Mucosa of gallbladder (tissue), 1 donor: Measurements from ENCODE around the gene MAP3K3. TPM values are rescaled to one million over a fixed set of nuclear protein-coding genes. Genes with fewer than 3 reads are reported as not detected.

Experiments
- DNase-seq: peaks from one replicate; pipeline ENCODE4 v3.0.0-alpha.2; 2020; ENCODE audit warnings: low spot score
- total RNA-seq: library from RNA; stranded (reverse); gene quantifications from one replicate; pipeline ENCODE4 v1.2.1, GENCODE V29; 2021
- donor health status: DM: no; HTN: no; CAD: no.

Gene MAP3K3
- total RNA-seq, result 39.5 TPM

GRCh38 chr17:63621684-63622573 lies at the start of gene MAP3K3:
Gene MAP3K3, plus strand, starts transcription at chr17:63622417. Its CDS starts 343 bp downstream, at chr17:63622760.
- peak; percentile 100 for DNase-seq

DNA sequence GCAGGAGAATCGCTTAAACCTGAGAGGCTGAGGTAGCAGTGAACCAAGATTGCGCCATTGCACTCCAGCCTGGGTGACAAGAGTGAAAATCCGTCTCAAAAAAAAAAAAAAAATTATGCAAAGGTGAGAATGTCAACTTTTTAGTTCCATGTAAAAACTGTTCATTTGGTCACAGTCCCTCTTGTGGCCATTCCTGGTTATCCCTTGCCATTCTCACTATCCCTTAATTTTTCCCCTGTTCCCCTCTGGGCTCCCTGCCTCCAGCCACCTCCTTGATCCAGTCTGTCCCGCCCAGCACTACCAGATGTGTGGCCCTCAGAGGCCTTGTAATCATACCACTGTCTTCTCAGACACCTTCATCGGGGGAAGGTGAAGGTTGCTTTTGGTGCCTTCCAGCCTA lies 48.6 kb upstream of the MAP3K3 start:
- no peak for DNase-seq

DNA sequence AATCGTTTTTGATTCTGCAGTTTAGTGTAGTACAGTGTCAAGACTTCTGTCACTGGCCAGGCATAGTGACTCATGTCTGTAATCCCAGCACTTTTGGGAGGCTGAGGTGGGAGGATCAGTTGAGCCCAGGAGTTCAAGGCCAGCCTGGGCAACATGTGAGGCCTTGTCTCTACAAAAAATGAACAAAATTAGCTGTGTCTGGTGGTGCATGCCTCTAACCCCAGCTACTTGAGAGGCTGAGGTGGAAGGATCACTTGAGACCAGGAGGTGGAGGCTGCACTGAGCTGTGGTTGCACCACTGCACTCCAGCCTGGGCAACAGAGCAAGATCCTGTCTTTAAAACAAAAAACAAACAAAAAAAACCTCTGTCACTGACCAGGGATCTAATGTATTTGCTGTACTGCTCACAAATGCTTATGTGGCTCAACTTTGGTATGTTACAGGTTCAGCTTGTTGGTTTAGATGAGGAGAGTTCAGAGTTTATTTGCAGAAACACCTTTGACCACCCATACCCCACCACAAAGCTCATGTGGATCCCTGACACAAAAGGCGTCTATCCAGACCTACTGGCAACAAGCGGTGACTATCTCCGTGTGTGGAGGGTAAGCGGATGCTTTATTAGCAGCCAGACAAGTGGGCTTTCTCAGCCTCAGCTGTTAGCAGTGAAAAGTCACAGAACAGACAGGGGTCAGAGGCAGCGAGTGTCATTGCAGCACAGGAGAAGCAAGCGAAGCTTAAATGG lies 44.0 kb upstream of the MAP3K3 start:
- DNase-seq, result no peak

DNA sequence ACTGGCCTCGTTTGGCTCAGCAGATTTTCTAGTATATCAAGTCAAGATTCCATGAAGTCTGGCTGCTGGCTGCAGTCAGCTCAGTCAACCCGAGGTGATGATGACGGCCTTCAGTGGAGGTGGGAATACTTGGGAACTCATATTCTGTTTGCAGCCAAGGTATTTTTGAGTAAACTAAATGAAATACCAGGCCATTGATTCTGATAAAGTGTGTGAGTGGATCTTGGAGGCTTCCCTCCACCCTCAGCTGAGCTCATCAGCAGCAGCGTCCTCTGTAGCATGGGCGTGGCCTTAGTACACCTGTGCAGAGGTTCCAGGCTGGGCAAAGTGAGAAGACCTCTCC lies 43.5 kb upstream of the MAP3K3 start:
- no peak for DNase-seq

DNA sequence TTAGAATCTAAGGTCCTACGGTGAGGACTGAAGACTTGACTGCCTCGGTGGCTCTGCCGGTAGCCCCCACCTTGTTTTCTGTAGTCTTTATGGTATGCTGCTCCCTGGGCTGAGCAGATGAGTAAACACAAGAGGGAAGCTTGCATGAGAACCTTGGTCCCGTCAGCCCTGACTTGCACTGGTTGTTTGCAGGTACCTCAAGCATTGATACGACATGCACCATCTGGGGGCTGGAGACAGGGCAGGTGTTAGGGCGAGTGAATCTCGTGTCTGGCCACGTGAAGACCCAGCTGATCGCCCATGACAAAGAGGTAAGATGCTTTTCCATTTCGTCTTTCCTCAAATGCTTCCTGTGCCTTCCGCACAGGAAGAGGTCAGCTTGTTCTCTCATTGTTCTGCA lies 42.6 kb upstream of the MAP3K3 start:
- no peak for DNase-seq

GRCh38 chr17:63587770-63588169 lies 34.4 kb upstream of the MAP3K3 start:
- no peak for DNase-seq

- DNase-seq, result no peak
These were observed 33.4 kb upstream of the MAP3K3 start for GRCh38 chr17:63588797-63589196.

DNA sequence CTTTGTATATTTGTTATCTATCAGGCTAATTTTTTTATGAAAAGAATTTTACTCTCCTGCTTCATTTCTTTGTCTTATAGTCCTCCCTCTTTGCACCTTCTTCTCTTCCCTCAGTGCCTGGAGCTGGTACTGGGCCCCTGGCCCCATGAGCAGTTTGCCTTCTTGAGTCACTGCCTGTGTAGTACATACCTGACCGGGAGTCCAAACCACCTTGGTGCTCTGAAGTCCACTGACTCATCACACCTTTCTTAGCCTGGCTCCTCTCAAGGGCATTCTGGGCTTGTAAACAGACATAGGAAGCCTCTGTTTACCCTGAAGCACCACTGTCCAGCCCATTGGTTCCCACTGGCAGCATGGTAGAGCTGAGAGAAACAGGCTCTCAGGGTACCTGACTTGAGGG lies 32.6 kb upstream of the MAP3K3 start:
- no peak for DNase-seq

GRCh38 chr17:63592797-63593196 lies 29.4 kb upstream of the MAP3K3 start:
- no peak for DNase-seq

- no peak for DNase-seq
These were observed 27.1 kb upstream of the MAP3K3 start for GRCh38 chr17:63595132-63595531.

DNA sequence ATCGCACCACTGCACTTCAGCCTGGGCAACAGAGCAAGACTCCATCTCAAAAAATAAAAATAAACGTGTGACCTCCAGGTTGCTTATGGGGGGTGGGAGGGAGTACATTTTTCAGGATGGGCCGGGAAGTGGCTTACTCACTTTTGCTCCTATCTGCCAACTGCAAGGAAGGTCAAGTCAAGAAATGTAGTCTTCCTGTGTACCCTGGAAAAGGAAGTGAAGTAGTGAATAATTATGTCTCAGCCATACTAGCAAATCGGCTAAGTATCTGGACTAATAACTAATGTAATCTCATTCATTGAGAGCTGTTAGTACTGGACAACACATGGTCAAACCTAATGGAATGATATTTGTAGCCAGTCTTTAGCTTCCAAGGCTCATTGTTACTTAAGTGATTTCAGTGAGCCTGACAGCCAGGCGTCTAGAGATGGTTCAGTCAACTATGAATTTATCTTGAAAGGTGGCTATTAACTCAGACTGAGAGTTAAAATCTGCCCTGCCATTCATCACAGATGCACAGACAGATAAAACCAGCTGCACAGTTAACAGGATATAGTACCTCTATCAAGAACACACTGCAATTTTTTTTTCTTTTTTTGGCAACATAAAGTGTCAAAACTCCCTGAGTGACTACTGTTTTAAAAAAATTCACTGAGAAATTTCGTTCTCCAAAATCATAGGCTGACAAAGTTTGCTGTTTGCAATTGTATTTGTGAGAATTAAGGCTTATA lies 25.2 kb upstream of the MAP3K3 start:
- DNase-seq, result no peak

DNA sequence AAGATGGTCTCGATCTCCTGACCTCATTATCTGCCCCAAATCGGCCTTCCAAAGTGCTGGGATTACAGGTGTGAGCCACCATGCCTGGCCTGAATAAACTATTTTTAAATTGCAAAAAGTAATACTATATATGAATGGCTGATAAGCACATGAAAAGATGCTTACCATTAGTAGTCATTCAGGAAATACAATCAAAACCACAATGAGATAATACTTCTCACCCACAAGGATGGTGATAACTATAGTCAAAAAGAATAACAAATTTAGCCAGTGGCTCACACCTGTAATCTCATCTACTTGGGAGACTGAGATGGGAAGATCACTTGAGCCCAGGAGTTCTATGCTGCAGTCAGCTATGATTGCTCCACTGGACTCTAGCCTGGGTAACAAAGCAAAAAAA lies 23.9 kb upstream of the MAP3K3 start:
- DNase-seq, result no peak

DNA sequence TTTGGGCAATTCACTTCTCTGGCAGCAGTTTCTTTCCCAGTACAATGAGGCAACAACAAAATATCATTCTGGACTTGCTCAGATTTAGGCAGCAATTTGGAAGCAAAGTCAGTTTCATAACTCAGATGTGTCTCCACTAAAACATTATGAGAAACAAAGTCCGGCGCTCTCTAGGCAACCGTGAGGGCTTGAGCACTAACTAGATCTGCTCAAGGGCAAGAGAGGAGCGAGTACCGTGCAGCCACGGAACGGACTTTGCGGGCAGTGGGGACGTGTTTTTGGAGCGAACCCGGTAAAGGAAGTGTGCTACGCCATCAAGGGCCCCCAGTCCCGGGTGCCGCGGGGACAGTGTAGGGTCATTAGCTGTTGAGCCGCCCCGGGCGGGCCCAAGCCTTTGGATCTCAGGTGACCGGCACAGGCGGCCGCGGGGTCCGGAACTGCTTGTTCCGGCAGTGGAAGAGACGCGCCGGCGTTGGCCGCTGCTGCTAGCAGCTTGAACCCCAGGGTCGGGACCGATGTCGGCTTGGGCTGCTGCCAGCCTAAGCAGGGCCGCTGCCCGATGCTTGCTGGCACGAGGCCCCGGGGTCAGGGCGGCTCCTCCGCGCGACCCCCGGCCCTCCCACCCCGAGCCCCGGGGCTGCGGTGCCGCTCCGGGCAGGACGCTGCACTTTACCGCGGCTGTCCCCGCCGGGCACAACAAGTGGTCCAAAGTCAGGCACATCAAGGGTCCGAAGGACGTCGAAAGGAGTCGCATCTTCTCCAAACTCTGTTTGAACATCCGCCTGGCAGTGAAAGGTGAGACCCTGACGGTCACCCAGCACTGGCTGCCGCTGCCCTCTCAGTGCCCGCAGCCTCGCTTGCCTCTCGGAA lies 21.4 kb upstream of the MAP3K3 start, which contains the start of gene TACO1:
TSS of gene TACO1 (plus strand) at position 327 of the 870 bp plus-strand sequence. CDS start at position 516, 189 bp downstream.
- peak; percentile 73 for DNase-seq

DNA sequence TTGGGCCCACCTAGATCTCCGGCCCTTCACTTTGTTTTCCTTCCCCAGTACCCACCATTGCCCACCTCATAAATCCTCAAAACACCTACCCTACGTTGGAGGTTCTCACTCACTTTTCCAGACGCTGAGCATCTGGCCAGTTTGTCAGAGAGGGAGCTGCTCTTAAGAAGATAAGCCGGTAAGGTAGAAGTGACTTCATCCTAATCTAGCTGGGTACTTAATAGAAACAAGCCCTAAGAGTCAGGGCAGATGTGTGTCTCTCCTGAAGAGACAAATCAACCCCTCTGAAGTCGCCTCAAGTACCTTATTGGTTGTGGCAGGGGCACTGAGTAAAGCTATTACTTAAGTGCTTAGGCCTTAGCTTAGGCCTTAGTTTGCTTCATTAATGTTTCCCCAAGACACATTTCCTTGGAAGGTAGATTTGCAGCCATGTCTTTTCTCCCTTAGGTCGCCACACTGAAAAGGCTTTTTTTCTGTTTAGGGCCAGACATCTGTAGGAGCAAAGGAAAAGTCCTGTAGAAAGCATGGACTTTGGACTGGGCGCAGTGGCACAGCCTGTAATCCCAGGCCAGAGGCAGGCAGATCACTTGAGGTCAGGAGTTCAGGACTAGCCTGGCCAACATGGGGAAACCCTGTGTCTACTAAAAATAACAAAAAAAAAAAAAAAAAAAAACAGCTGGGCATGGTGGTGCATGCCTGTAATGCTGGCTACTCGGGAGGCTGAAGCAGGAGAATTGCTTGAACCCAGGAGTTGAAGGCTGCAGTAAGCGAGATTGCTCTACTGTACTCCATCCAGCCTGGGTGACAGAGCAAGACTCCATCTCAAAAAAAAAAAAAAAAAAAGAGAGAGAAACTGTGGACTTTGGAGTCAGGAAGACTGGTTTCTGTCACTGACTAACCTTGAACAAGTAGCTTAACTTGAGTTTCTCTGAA lies 20.5 kb upstream of the MAP3K3 start:
- DNase-seq, result no peak

DNA sequence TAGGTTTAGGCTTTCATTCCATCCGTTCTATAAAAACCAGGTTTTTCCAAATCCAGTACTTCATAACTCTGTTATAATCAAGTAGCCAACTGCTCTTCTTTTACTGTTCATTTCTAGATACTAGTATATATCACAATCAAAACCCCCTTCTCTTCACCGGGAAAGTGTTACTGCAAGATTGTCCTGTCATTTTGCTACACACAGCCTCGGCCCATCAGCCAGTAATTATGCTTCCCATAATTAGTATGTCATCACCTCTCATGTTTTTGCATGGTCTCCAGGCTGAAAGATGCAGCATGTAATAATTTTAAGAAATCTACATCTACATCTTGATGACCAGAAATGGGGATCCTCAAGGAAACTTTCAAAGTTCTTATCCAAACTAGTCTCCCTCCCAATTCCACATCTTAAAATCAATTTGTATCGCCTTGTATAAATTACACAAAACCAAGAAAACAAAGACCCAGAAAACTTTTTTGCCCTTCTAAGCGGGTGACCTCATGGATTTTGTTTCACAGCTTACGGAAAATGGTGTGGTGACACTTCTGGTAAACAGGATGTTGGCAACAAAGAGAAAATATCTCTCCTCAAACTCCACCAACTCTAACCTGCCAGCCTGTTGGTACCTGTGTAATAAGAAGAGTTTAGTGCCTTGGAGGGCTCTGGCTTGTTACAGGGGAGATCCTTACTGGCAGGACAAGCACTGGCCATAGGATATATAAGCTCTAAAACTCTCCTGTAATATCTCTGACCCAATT lies 12.2 kb upstream of the MAP3K3 start:
- no peak for DNase-seq

DNA sequence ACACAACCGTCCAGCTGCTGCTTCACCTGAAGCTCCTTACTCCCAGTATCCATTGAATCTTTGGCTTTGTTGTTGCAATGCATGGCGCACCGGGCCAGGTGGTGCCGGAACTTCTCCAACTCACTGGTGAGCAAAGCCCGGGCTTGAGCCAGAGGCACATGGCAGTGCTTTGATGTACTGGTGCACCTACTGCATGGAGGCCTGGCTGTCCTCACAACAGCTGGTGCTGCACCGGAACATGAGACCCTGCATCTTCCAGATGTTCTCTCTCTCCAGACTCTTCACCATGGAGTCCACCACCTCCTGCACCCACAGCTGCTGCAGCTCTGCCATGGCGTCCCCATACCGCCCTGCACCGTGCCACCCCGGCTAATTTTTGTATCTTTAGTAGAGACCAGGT lies 11.4 kb upstream of the MAP3K3 start:
- DNase-seq, result no peak

- no peak for DNase-seq
These were observed 10.9 kb upstream of the MAP3K3 start for GRCh38 chr17:63611354-63611753.

DNA sequence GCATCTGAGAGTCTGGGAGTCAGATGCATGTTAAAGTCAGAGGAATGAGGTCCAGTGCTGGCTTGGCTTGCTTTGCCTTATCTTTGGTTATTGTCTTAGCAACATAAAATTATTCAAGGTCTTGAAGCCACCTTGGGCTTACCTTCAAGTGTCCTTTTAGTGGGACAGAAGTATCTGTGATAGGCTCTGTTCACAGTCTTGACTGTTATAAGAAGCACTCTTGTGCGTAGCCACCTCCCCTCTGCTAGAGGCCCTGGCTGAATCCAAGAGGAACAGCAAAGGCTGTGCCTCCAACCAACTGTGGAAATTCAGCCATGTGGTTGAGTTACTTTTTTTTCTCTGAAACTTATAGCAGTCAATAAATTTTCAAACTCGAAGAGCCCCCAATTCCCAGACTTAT lies 8.6 kb upstream of the MAP3K3 start:
- no peak for DNase-seq

- no peak for DNase-seq
These were observed 961 bp upstream of the MAP3K3 start for GRCh38 chr17:63621229-63621683.
